Loucy (cell line): ENCODE data around the gene DEUP1.
"Not testable (repeated sequence)": the region's sequence is repeated elsewhere in the genome, so short reads cannot be mapped to it uniquely, and the experiment has no call there.

Source experiments
- H2AFZ ChIP-seq: fragments of 200-600 bp; sonication (generic); 2 replicates; pipeline ENCODE4 v1.6.0; 2016; ENCODE audit warnings: antibody characterized with exemption, mild to moderate bottlenecking, low read length, moderate library complexity
- H3F3A ChIP-seq: fragments of 200-600 bp; 2 replicates; pipeline ENCODE4 v1.6.0; 2016; ENCODE audit warnings: antibody characterized with exemption, low read depth, mild to moderate bottlenecking
- H3K27me3 ChIP-seq: fragments of 200-600 bp; sonication (generic); 2 replicates; pipeline ENCODE4 v1.6.1; 2014; ENCODE audit warnings: low read length, mild to moderate bottlenecking; ENCODE audit not compliant: insufficient read depth, poor library complexity, severe bottlenecking
- H3K36me3 ChIP-seq: fragments of 200-600 bp; sonication (generic); 2 replicates; pipeline ENCODE4 v1.6.1; 2016; ENCODE audit warnings: low read length; ENCODE audit not compliant: insufficient read depth
- H3K4me1 ChIP-seq: fragments of 200-600 bp; sonication (generic); 2 replicates; pipeline ENCODE4 v1.5.1; 2014; ENCODE audit warnings: low read length, mild to moderate bottlenecking; ENCODE audit not compliant: insufficient read depth, poor library complexity, severe bottlenecking
- H3K4me2 ChIP-seq: fragments of 200-600 bp; sonication (generic); 2 replicates; pipeline ENCODE4 v1.6.0; 2014; ENCODE audit warnings: antibody characterized with exemption, low read length, low read depth, mild to moderate bottlenecking; ENCODE audit not compliant: poor library complexity, severe bottlenecking
- H3K4me3 ChIP-seq: fragments of 200-600 bp; sonication (generic); 2 replicates; pipeline ENCODE4 v1.5.1; 2014; ENCODE audit warnings: low read length, mild to moderate bottlenecking, mixed read lengths; ENCODE audit not compliant: poor library complexity, severe bottlenecking
- H3K79me2 ChIP-seq: fragments of 200-600 bp; sonication (generic); 2 replicates; pipeline ENCODE4 v1.6.1; 2014; ENCODE audit warnings: low read length; ENCODE audit not compliant: insufficient read depth
- H3K9ac ChIP-seq: fragments of 200-600 bp; sonication (generic); 2 replicates; pipeline ENCODE4 v1.6.0; 2014; ENCODE audit warnings: mild to moderate bottlenecking, low read depth, low read length, moderate library complexity; ENCODE audit not compliant: poor library complexity, severe bottlenecking
- H3K9me2 ChIP-seq: fragments of 200-600 bp; sonication (generic); replicated peaks from 2 replicates; pipeline ENCODE4 v1.6.1; 2016; ENCODE audit warnings: low read depth, low read length, mixed read lengths
- H3K9me3 ChIP-seq: fragments of 200-600 bp; sonication (generic); 2 replicates; pipeline ENCODE4 v1.6.1; 2014; ENCODE audit warnings: mild to moderate bottlenecking, antibody characterized with exemption, low read length, low read depth; ENCODE audit not compliant: insufficient read depth
- H4K20me1 ChIP-seq: fragments of 200-600 bp; sonication (generic); 2 replicates; pipeline ENCODE4 v1.6.0; 2014; ENCODE audit warnings: antibody characterized with exemption, low read length, mild to moderate bottlenecking; ENCODE audit not compliant: insufficient read depth, poor library complexity, severe bottlenecking
- EZH2phosphoT487 ChIP-seq: fragments of 200-600 bp; IDR thresholded peaks from 2 replicates; pipeline ENCODE4 v1.6.1; 2018; ENCODE audit warnings: antibody characterized with exemption, mild to moderate bottlenecking, moderate library complexity, borderline replicate concordance
- TF ChIP-seq, protein P1 (sequence below): fragments of 200-600 bp; sonication (generic); conservative IDR thresholded peaks from 2 replicates; pipeline ENCODE4 v1.5.1; 2014; ENCODE audit warnings: mild to moderate bottlenecking, antibody characterized with exemption, low read length

Gene DEUP1

DNA sequence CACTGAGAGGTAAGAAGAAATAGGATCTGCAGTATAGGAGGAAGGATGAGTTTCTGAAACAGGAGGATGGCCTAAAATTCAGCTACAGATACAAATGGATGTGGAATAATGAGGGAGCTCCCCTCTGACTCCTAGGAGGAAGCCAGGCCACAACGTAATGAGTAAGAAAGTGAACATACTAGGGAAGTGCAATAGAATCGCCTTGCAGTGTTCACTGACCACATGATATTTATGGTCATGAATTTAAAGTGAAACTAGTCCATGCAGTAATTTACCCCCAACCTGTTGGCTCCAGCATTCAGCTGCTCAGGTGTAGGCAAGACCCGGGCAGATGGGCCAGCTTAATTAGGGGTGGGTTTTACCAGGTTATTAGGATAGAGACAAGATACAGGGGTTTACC lies 101.7 kb downstream of the DEUP1 start:
- H3K4me2 ChIP-seq, result no peak overlapping the region
- TF ChIP-seq, protein P1, sequence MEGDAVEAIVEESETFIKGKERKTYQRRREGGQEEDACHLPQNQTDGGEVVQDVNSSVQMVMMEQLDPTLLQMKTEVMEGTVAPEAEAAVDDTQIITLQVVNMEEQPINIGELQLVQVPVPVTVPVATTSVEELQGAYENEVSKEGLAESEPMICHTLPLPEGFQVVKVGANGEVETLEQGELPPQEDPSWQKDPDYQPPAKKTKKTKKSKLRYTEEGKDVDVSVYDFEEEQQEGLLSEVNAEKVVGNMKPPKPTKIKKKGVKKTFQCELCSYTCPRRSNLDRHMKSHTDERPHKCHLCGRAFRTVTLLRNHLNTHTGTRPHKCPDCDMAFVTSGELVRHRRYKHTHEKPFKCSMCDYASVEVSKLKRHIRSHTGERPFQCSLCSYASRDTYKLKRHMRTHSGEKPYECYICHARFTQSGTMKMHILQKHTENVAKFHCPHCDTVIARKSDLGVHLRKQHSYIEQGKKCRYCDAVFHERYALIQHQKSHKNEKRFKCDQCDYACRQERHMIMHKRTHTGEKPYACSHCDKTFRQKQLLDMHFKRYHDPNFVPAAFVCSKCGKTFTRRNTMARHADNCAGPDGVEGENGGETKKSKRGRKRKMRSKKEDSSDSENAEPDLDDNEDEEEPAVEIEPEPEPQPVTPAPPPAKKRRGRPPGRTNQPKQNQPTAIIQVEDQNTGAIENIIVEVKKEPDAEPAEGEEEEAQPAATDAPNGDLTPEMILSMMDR, result no peak
- no peak for TF ChIP-seq EZH2phosphoT487

DNA sequence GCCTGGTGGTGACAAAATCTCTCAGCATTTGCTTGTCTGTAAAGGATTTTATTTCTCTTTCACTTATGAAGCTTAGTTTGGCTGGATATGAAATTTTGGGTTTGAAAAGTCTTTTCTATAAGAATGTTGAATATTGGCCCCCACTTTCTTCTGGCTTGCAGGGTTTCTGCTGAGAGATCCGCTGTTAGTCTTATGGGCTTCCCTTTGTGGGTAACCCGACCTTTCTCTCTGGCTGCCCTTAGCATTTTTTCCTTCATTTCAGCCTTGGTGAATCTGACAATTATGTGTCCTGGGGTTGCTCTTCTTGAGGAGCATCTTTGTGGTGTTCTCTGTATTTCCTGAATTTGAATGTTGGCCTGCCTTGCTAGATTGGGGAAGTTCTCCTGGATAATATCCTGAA lies 112.7 kb downstream of the DEUP1 start:
- H3K27me3 ChIP-seq, H3K36me3 ChIP-seq, H3K9me2 ChIP-seq, H3F3A ChIP-seq, H3K79me2 ChIP-seq, H2AFZ ChIP-seq, H3K9me3 ChIP-seq, H3K4me3 ChIP-seq, H3K4me2 ChIP-seq, H4K20me1 ChIP-seq, H3K4me1 ChIP-seq, H3K9ac ChIP-seq: not testable (repeated sequence)

More for the DNA sequence above, 101.7 kb downstream of the DEUP1 start:
- Histone ChIP-seq H3K9ac (no peak overlapping the region), H2AFZ (no peak overlapping the region), H3K4me1 (no peaks in the 10 kb centered on the region), H3K9me3 (no peaks in the 10 kb centered on the region), H3K27me3 (no peaks in the 10 kb centered on the region), H3K36me3 (no peaks in the 10 kb centered on the region), H3K79me2 (no peaks in the 10 kb centered on the region), H4K20me1 (no peaks in the 10 kb centered on the region), H3F3A (no peaks in the 10 kb centered on the region), H3K9me2 (no peaks in the 10 kb centered on the region), H3K4me3 (no peak overlapping the region)

DNA sequence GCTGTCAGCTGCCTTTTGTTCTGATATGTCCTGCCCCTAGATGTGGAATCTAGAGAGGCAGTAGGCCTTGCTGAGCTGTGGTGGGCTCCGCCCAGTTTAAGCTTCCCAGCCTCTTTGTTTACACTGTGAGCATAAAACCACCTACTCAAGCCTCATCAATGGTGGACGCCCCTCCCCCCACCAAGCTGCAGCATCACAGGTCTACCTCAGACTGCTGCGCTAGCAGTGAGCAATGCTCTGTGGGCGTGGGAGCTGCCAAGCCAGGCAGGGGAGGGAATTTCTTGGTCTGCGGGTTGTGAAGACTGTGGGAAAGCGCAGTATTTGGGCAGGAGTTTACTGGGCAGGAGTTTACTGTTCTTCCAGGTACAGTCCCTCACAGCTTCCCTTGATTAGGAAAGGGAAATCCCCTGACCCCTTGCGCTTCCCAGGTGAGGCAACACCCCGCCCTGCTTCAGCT lies 114.1 kb downstream of the DEUP1 start:
- no peaks in the 10 kb centered on the region for H3K9me3 ChIP-seq
- H3K4me1 ChIP-seq, result no peaks in the 10 kb centered on the region
- H3K9ac ChIP-seq, result no peak overlapping the region
- TF ChIP-seq, protein P1, result no peak
- TF ChIP-seq EZH2phosphoT487, result no peak
- H3K9me2 ChIP-seq, result no peaks in the 10 kb centered on the region
- H3K4me2 ChIP-seq, result no peak overlapping the region
- H3K36me3 ChIP-seq, result no peaks in the 10 kb centered on the region
- H3F3A ChIP-seq, result no peaks in the 10 kb centered on the region
- no peak overlapping the region for H2AFZ ChIP-seq
- H3K79me2 ChIP-seq, result no peaks in the 10 kb centered on the region
- no peaks in the 10 kb centered on the region for H4K20me1 ChIP-seq
- H3K4me3 ChIP-seq, result no peak overlapping the region
- no peaks in the 10 kb centered on the region for H3K27me3 ChIP-seq

DNA sequence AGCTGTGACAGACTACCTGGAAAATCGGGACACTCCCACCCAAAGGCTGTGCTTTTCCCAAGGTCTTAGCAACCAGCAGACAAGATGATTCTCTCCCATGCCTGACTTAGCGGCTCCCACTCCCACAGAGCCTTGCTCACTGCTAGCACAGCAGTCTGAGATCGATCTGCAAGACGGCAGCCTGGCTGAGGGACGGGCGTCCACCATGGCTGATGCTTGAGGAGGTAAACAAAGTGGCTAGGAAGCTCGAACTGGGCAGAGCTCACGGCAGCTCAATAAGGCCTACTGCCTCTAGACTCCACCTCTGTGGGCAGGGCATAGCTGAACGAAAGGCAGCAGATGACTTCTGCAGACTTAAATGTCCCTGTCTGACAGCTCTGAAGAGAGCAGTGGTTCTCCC lies 127.7 kb downstream of the DEUP1 start:
- Histone ChIP-seq H3K4me1 (no peaks in the 10 kb centered on the region), H4K20me1 (no peaks in the 10 kb centered on the region), H3K4me2 (no peak overlapping the region), H3K9ac (no peak overlapping the region), H3K27me3 (no peaks in the 10 kb centered on the region), H3F3A (no peaks in the 10 kb centered on the region), H3K4me3 (no peak overlapping the region), H3K36me3 (no peaks in the 10 kb centered on the region), H3K9me3 (no peaks in the 10 kb centered on the region), H2AFZ (no peak overlapping the region), H3K9me2 (no peaks in the 10 kb centered on the region), H3K79me2 (no peaks in the 10 kb centered on the region)
- TF ChIP-seq EZH2phosphoT487, result no peak
- TF ChIP-seq, protein P1, result no peak

DNA sequence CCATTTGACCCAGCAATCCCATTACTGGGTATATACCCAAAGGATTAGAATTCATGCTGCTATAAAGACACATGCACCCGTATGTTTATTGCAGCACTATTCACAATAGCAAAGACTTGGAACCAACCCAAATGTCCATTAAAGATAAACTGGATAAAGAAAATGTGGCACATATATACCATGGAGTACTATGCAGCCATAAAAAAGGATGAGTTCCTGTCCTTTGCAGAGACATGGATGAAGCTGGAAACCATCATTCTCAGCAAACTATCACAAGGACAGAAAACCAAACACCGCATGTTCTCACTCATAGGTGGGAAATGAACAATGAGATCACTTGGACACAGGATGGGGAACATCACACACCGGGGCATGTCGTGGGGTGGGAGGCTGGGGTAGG lies 133.1 kb downstream of the DEUP1 start:
- not testable (repeated sequence) for H3K9me3 ChIP-seq, H3K4me1 ChIP-seq, H3K79me2 ChIP-seq, H3K36me3 ChIP-seq, H2AFZ ChIP-seq, H4K20me1 ChIP-seq, H3K27me3 ChIP-seq, H3K9ac ChIP-seq, H3K9me2 ChIP-seq, H3K4me2 ChIP-seq, H3K4me3 ChIP-seq, H3F3A ChIP-seq
